ENCODE measurements around the gene VAMP2. TPM values are rescaled to one million over a fixed set of nuclear protein-coding genes. Genes with fewer than 3 reads are reported as not detected.
A peak's percentile ranks its signal among the peaks of the same experiment; 100 is the strongest.

Gene VAMP2
- total and polyA plus RNA-seq, 9 of the 15 experiments (the other 6 are each of a cell fraction or from before 2014, with no cell fraction given) = 2.3 to 31.8 (median 6.0) TPM

GRCh38 chr17:8163978-8164814, 1.4 kb upstream of the VAMP2 start (continued):
- TF ChIP-seq ATF2 (CRISPR knock-in tag; IDR thresholded peaks at IDR 0.05) (no peak), C11orf30 (IDR thresholded peaks at IDR 0.05; ENCODE audit: low read depth) (no peak), JUN (IDR thresholded peaks at IDR 0.05; ENCODE audit: borderline replicate concordance, low read depth, low read length) (no peak), JUN (CRISPR knock-in tag; IDR thresholded peaks at IDR 0.05; ENCODE audit: borderline replicate concordance) (no peak), ZNF668 (CRISPR knock-in tag; IDR thresholded peaks at IDR 0.05) (no peak), PHTF2 (CRISPR knock-in tag; IDR thresholded peaks at IDR 0.05) (no peak), CHD4 (IDR thresholded peaks at IDR 0.05; ENCODE audit: insufficient read depth, insufficient replicate concordance, low read depth, low read length, poor library complexity, severe bottlenecking) (no peak), DIDO1 (tag; IDR thresholded peaks at IDR 0.05; ENCODE audit: low read depth) (no peak), ZNF174 (CRISPR knock-in tag; IDR thresholded peaks at IDR 0.05) (no peak), ZNF146 (CRISPR knock-in tag; IDR thresholded peaks at IDR 0.05; ENCODE audit: unreplicated experiment) (no peak), ZNF589 (CRISPR knock-in tag; IDR thresholded peaks at IDR 0.05; ENCODE audit: low read depth) (0 out of 2 replicates have a peak, but pooled peaks have one; percentile 30), PRPF4 (IDR thresholded peaks at IDR 0.05; ENCODE audit: insufficient read depth, low read depth, low read length, poor library complexity, severe bottlenecking) (no peak), IRF1 (CRISPR knock-in tag; IDR thresholded peaks at IDR 0.05; ENCODE audit: borderline replicate concordance) (no peak), HDAC2 (IDR thresholded peaks at IDR 0.05) (peak; percentile 80)
- TF ChIP-seq, protein P1, sequence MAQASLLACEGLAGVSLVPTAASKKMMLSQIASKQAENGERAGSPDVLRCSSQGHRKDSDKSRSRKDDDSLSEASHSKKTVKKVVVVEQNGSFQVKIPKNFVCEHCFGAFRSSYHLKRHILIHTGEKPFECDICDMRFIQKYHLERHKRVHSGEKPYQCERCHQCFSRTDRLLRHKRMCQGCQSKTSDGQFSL (CRISPR knock-in tag; IDR thresholded peaks at IDR 0.05) = peak; percentile 69; the same call in 1 of the 2 replicates
- TF ChIP-seq, protein P1 (tag; IDR thresholded peaks at IDR 0.05) = no peak; a peak in 1 of 4 replicates
- TF ChIP-seq, protein P2, sequence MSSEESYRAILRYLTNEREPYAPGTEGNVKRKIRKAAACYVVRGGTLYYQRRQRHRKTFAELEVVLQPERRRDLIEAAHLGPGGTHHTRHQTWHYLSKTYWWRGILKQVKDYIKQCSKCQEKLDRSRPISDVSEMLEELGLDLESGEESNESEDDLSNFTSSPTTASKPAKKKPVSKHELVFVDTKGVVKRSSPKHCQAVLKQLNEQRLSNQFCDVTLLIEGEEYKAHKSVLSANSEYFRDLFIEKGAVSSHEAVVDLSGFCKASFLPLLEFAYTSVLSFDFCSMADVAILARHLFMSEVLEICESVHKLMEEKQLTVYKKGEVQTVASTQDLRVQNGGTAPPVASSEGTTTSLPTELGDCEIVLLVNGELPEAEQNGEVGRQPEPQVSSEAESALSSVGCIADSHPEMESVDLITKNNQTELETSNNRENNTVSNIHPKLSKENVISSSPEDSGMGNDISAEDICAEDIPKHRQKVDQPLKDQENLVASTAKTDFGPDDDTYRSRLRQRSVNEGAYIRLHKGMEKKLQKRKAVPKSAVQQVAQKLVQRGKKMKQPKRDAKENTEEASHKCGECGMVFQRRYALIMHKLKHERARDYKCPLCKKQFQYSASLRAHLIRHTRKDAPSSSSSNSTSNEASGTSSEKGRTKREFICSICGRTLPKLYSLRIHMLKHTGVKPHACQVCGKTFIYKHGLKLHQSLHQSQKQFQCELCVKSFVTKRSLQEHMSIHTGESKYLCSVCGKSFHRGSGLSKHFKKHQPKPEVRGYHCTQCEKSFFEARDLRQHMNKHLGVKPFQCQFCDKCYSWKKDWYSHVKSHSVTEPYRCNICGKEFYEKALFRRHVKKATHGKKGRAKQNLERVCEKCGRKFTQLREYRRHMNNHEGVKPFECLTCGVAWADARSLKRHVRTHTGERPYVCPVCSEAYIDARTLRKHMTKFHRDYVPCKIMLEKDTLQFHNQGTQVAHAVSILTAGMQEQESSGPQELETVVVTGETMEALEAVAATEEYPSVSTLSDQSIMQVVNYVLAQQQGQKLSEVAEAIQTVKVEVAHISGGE (CRISPR knock-in tag; IDR thresholded peaks at IDR 0.05) = peak in 1 of 3 experiments; percentile 47; a peak in 1 of 6 replicates
- TF ChIP-seq, protein P3, sequence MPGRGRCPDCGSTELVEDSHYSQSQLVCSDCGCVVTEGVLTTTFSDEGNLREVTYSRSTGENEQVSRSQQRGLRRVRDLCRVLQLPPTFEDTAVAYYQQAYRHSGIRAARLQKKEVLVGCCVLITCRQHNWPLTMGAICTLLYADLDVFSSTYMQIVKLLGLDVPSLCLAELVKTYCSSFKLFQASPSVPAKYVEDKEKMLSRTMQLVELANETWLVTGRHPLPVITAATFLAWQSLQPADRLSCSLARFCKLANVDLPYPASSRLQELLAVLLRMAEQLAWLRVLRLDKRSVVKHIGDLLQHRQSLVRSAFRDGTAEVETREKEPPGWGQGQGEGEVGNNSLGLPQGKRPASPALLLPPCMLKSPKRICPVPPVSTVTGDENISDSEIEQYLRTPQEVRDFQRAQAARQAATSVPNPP (IDR thresholded peaks at IDR 0.05; ENCODE audit: borderline replicate concordance, insufficient read depth, insufficient read length) = no peak
